Measurements from ENCODE around the gene TMUB1. TPM values are rescaled to one million over a fixed set of nuclear protein-coding genes. Genes with fewer than 3 reads are reported as not detected.

The TMUB1 gene
- total and polyA plus RNA-seq, 9 of the 15 experiments (the other 6 are each of a cell fraction or from before 2014, with no cell fraction given) = 0.14 to 241 (median 74.1) TPM

DNA sequence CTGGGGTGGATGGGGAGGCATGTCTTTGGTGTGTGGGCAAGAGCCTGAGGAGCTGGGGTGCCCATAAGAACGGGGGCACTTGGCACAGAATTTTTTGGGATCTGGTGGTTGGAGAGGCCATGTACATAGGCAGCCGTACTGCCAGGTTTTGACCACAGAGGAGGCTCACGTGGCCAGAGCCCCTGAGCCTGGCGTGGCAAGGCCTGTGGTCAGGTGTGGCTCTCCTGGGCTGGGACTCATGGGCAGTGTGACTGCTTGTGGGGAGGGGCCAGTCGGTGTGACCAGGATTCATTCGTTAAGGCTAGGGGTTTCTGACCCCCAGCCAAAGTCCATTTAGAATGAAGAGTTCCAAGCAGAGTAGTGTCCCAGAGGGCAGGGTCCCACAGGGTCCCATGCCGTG lies 41.2 kb upstream of the TMUB1 start:
- 92% methylated on average over 7 of the region's 7 CpGs for WGBS (ENCODE audit: insufficient coverage, low coverage, missing lambda C conversion rate)
- peak overlapping the region in 1 of 2 experiments; percentile 11; a peak in 1 of 4 replicates for H3K9ac ChIP-seq (ENCODE audit: insufficient read depth in 1 of 2, low read depth in 2 of 2, low read length in 2 of 2)
- no peak for ATAC-seq
- H3K4me2 ChIP-seq (ENCODE audit: insufficient read depth, low read length) = no peak overlapping the region
- FAIRE-seq = no peak
- no peaks in the 10 kb centered on the region; a peak in 1 of 5 replicates for H3K27me3 ChIP-seq (ENCODE audit: control insufficient read depth in 2 of 2, insufficient read depth in 2 of 2, low read length in 2 of 2)
- no peaks in the 10 kb centered on the region for H3K9me3 ChIP-seq (replicated peaks; ENCODE audit: control insufficient read depth, insufficient read depth, low read depth, low read length)
- TF ChIP-seq, protein P1, sequence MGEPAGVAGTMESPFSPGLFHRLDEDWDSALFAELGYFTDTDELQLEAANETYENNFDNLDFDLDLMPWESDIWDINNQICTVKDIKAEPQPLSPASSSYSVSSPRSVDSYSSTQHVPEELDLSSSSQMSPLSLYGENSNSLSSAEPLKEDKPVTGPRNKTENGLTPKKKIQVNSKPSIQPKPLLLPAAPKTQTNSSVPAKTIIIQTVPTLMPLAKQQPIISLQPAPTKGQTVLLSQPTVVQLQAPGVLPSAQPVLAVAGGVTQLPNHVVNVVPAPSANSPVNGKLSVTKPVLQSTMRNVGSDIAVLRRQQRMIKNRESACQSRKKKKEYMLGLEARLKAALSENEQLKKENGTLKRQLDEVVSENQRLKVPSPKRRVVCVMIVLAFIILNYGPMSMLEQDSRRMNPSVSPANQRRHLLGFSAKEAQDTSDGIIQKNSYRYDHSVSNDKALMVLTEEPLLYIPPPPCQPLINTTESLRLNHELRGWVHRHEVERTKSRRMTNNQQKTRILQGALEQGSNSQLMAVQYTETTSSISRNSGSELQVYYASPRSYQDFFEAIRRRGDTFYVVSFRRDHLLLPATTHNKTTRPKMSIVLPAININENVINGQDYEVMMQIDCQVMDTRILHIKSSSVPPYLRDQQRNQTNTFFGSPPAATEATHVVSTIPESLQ (CRISPR knock-in tag; IDR thresholded peaks at IDR 0.05) = 0 out of 2 replicates have a peak, but pooled peaks have one; percentile 9
- TF ChIP-seq ETV1 (tag; conservative IDR thresholded peaks at IDR 0.05; ENCODE audit: low read depth) (no peak), MAFG (tag; conservative IDR thresholded peaks at IDR 0.05) (no peak), MED1 (CRISPR knock-in tag; IDR thresholded peaks at IDR 0.05; ENCODE audit: borderline replicate concordance) (0 out of 2 replicates have a peak, but pooled peaks have one; percentile 53)
- TF ChIP-seq, protein P2, sequence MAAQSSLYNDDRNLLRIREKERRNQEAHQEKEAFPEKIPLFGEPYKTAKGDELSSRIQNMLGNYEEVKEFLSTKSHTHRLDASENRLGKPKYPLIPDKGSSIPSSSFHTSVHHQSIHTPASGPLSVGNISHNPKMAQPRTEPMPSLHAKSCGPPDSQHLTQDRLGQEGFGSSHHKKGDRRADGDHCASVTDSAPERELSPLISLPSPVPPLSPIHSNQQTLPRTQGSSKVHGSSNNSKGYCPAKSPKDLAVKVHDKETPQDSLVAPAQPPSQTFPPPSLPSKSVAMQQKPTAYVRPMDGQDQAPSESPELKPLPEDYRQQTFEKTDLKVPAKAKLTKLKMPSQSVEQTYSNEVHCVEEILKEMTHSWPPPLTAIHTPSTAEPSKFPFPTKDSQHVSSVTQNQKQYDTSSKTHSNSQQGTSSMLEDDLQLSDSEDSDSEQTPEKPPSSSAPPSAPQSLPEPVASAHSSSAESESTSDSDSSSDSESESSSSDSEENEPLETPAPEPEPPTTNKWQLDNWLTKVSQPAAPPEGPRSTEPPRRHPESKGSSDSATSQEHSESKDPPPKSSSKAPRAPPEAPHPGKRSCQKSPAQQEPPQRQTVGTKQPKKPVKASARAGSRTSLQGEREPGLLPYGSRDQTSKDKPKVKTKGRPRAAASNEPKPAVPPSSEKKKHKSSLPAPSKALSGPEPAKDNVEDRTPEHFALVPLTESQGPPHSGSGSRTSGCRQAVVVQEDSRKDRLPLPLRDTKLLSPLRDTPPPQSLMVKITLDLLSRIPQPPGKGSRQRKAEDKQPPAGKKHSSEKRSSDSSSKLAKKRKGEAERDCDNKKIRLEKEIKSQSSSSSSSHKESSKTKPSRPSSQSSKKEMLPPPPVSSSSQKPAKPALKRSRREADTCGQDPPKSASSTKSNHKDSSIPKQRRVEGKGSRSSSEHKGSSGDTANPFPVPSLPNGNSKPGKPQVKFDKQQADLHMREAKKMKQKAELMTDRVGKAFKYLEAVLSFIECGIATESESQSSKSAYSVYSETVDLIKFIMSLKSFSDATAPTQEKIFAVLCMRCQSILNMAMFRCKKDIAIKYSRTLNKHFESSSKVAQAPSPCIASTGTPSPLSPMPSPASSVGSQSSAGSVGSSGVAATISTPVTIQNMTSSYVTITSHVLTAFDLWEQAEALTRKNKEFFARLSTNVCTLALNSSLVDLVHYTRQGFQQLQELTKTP (IDR thresholded peaks at IDR 0.05; ENCODE audit: low read depth in 1 of 2, partially characterized antibody in 2 of 2) = peak in 1 of 2 experiments; percentile 3
- H2AFZ ChIP-seq (ENCODE audit: low read depth, low read length) = no peak overlapping the region
- intact Hi-C loops (cut with micrococcal nuclease) = loop anchor here (1.0 to 2.0 kb wide), 3 partner anchors 48 to 178 kb away; no protein-coding TSS in a partner anchor
- ChIA-PET POLR2A (interaction anchor here (0.9 to 1.0 kb wide), 4 partner anchors 15 to 120 kb away, joined by 3 to 7 read pairs (median 4); no protein-coding TSS in a partner anchor), CTCF (ENCODE audit: low intra/inter-chr PET ratio) (interaction anchor here (0.6 to 4.4 kb wide), 7 partner anchors 10 to 179 kb away, joined by 3 to 74 read pairs (median 11); partner anchors contain the start of gene GBX1)
- H3K4me3 ChIP-seq = no peak overlapping the region
- peaks cover 95% of the 10 kb centered on the region for H3K36me3 ChIP-seq (ENCODE audit: control insufficient read depth, insufficient read depth, low read length)
- DNase-seq (ENCODE audit: extremely low read depth in 1 of 4, low spot score in 3 of 4) = no peak
- in situ Hi-C loops (cut with MboI) = no loop called here
- H3K9me1 ChIP-seq (ENCODE audit: control insufficient read depth, insufficient read depth, low read length) = peaks cover 5% of the 10 kb centered on the region
- H3K79me2 ChIP-seq (ENCODE audit: control insufficient read depth, insufficient read depth, low read length) = peaks cover 10% of the 10 kb centered on the region; the same call in 2 of the 3 replicates
- peaks cover 13% of the 10 kb centered on the region for H4K20me1 ChIP-seq (replicated peaks; ENCODE audit: control insufficient read depth, insufficient read depth, low read length)
- H3K4me1 ChIP-seq (replicated peaks in 1 of 2; ENCODE audit: control insufficient read depth in 2 of 2, insufficient read depth in 2 of 2, low read length in 2 of 2) = peaks cover 0 to 51% of the 10 kb centered on the region in 2 experiments; a peak in 1 of 5 replicates
- H3K27ac ChIP-seq (ENCODE audit: extremely low read depth, low read depth, low read length) = no peak overlapping the region; the same call in 2 of the 3 replicates
- no TSS peak for BruUV-seq (replicated peaks)

Measured in K562 (cell line).